ENCODE data around the gene KCNRG.
"Not testable (repeated sequence)": the region's sequence is repeated elsewhere in the genome, so short reads cannot be mapped to it uniquely, and the experiment has no call there.

Gene KCNRG, protein sequence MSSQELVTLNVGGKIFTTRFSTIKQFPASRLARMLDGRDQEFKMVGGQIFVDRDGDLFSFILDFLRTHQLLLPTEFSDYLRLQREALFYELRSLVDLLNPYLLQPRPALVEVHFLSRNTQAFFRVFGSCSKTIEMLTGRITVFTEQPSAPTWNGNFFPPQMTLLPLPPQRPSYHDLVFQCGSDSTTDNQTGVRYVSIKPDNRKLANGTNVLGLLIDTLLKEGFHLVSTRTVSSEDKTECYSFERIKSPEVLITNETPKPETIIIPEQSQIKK

DNA sequence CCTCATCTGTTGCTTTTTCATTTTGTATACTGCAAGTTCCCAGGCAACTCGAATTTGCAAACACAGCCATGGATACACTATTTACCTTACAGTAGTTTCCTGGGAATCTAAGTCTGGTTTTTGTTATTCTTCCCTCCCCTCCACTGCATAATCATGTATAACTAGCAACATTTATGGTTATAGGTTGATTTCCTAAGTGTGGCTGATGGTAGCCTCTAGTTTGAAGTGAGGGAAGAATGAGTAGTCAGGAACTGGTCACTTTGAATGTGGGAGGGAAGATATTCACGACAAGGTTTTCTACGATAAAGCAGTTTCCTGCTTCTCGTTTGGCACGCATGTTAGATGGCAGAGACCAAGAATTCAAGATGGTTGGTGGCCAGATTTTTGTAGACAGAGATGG, at the start of gene KCNRG:
KCNRG (plus strand) TSS at position 187 of the 400 bp plus-strand sequence; CDS start at position 237, 50 bp downstream.
- DNase-seq (ENCODE audit: low spot score) = no peak

DNA sequence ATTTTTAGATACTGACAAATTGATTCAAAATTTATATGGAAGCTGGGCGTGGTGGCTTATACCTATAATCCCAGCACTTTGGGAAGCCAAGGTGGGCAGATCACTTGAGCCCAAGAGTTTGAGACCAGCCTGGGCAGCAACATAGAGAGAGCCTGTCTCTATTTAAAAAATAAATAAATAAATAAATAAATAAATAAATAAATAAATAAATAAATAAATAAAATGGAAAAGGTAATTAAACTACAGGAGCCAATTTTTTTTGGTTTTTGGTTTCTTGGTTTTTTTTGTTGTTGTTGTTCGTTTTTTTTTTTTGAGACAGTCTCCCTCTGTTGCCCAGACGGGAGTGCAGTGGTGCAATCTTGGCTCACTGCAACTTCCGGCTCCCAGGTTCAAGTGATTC, 47.8 kb upstream of the KCNRG start:
- no peak for DNase-seq (ENCODE audit: low spot score)

DNA sequence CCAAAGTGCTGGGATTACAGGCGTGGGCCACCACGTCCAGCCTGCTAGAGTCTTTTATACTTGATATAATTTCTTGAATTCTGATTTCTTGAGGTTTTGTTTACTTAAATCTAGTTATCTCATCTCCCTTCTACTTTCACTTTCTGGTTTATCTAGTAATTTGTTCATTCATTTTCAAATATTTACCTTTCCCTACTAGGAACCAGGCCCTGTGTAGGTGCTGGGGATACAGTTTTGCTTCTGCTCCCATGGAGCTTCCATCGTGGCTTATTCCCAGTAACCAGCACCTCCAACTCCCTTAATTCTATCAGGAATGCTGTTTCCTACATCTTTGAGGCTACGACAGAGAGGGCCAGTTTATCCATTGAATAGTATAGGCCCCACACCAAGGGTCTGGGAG, 42.5 kb upstream of the KCNRG start:
- no peak for DNase-seq (ENCODE audit: low spot score)

DNA sequence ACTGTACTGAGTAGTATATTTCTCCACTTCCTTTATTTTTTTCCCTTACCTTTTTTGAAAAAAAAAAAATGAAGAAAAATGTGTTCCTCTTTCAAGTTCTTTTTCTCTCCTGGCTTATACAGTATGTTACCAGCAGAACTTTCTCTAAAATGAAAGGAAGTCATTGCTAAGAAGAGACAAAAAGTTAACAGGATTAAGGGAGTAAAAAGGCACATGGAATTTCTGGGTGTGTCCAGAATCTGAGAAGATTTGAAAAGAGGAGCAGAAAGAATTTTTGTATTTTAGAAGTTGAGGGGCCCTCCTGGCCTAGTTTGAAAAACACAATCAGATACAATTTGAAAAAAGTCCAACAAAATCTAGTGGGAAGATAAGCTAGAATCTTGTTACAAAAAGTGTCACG, 39.4 kb upstream of the KCNRG start:
- no peak for DNase-seq (ENCODE audit: low spot score)

DNA sequence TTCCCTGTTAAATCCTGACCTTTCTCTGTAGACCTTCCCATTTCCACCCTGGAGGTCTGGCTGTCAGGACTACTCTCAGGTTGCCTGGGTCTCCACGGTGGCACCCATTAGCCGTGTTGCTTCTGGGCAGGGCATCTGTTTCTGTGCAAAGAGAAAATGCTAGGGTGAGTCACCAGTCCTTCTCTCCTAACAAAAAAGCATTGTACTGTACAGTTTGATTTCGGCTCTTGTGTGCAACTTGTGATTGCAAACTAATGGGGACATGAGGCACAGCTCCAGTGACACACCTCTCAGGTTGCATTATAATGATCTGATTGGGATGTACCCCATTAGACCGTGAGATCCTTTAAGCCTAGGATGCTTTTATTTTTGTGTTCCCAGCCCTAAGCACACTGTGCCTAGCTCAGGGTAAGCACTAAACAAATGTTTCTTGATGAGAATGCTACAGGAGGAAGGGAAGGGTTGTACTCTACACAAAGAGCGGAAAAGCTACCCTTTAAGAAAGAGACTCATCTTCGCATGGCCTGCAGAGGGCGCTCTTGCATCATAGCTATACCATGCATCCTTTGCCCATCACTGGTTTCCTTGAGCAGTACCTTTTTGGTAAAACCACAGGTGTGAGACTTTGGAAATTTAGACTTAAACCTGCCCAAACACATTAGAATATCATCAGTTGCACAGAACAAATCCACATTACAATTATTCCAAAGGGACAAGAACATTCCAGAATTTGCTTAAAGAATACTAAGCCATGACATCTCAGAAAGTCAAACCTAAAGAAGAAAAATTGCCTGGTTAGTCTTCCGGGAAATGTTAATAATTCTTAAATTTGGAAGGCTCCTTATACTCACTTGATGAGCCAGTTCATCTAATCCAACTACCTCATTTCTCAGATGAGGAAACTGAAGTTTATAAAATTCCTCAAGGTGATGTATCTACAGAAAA, 38.7 kb upstream of the KCNRG start:
- peak; percentile 62 for DNase-seq (ENCODE audit: low spot score)

DNA sequence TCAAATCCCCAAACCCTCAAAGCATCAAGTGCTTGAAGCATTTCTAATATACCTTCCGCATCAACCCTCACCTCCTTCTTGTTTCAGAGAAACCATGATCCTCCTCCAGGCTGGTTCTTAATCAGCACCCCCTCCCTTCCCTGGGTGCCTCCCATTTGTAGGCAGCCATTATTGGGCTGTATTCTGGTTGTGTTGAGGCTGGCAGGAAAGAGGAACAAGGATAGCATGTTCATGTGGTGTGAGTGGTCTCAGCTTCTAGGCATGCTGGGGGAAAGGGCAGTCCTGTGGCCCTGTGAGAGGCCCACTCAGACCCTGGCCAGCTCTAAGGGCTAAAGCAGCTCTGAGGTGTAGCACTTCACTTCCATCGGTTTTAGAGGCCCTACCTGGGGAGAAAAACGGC, 37.3 kb upstream of the KCNRG start:
- DNase-seq (ENCODE audit: low spot score) = no peak

DNA sequence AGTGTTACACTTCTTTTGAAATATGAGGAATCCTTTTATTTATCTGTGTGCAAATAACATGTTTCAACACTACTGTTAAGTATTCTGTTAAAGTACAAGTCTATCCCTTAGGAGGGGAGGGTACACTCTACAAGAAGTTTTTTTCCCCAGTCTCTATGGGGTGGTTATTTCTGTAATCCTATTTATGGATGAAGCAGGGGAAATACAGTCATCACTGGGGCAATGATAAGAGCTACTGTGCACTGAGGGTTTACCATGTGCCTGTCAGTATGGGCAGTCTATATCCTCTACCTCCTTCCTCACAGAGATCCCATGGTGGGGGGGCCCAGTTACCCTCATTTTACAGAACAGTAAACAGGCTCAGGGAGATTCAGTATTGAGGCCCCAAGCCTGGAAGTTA, 35.0 kb upstream of the KCNRG start:
- DNase-seq (ENCODE audit: low spot score) = no peak

DNA sequence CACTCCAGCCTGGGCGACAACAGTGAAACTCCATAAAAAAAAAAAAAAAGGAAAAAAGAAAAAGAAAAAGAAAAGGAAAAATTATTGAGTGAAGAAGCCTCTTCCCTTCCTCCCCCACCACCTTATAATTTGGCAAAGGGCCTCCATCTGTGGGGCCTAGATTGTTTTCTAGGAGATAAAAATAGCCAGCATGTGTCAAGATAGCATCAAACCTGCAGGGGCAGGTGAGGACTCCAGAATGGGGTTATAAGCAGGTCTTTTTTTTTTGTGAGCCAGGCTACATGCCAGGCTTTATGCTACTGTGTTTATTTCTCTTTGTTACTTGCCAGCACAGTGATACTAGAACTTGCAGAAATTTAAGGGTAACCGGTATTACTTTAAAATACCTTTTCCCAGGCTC, 30.1 kb upstream of the KCNRG start:
- DNase-seq (ENCODE audit: low spot score) = no peak

DNA sequence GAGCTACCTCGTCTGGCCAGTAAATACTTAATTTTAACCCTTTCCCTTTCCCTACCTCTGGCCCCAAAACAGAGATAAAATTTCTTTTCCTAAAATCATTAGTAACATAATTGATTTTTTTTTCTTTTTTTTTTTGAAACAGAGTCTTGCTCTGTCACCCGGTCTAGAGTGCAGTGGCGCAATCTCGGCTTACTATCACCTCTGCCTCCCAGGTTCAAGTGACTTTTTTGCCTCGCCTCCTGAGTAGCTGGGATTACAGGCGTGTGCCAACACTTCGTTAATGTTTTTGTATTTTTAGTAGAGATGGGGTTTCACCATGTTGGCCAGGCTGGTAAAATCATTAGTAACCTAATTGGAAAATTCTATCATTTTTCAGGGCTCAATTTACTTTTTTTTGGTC, 28.8 kb upstream of the KCNRG start:
- no peak for DNase-seq (ENCODE audit: low spot score)

DNA sequence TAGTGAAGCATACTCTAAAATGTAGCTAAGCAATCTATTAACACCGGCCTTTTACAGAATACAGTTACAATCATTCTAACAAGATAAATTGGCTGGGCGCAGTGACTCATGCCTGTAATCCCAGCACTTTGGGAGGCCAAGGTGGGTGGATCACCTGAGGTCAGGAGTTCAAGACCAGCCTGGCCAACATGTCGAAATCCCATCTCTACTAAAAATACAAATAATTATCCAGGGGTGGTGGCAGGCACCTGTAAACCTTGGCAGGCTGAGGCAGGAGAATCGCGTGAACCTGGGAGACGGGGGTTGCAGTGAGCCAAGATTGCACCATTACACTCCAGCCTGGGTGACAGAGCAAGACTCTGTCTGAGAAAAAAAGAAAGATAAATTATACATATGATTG, 24.6 kb upstream of the KCNRG start:
- not testable (repeated sequence) for DNase-seq (ENCODE audit: low spot score)

DNA sequence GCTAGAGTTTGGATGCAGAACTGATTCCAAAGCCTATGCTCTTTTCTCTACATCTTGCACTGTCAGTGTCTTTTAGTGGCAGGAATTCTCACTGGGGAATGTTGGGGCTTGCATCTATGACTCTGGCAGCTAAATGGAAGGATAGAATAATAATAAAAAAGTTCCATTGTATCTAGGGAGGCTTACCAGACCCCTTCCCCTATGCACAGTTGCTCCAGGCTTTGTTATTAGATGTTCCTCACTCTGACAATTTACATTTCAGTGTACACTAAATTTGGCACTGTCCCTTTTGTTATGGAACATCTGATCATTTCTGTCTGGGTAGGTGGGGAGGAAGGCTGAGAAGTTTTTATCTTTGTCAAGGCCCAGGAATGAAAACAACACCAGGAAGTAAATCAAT, 22.1 kb upstream of the KCNRG start:
- no peak for DNase-seq (ENCODE audit: low spot score)

DNA sequence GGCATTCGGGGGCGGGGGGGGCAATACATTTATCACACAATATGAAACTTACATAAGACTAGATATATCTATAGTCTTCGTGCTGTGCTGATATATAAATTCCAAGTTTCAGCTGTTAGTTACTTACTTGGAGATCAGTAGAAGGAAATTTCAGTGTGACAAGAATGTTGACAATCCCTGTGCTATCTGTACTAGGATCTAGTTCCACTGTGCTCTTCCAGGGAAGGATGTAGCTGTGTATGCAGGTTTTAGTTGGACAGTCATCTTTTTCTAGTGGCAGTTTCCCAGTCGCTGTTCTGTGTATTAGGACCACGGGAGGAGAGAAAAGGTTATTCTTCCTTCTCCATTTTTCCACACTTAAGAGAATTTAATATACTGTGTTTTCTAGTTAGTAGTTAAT, 21.6 kb upstream of the KCNRG start:
- no peak for DNase-seq (ENCODE audit: low spot score)

DNA sequence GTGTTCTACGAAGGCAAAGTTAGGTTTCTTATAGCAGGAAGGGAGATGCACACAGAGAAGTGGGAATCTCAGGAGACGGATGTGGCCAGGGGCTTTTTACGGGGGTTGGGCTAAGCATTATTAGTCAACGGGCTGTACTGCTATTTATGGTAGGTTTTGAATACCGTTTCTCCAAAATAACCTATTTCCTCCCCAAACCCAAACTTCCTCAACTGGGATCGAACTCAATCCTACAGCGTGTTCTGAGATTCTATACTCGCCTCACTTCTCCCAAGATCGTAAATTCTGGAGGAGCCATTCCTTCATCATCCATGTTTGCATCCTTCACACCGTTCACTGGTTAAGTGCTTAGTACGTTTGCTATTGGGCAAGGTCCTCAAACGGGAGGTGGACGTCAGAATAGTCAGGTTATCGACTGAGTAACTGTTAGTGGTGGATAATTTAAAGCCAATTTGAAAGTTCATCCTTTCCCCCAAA, 19.6 kb upstream of the KCNRG start:
- DNase-seq (ENCODE audit: low spot score) = no peak

DNA sequence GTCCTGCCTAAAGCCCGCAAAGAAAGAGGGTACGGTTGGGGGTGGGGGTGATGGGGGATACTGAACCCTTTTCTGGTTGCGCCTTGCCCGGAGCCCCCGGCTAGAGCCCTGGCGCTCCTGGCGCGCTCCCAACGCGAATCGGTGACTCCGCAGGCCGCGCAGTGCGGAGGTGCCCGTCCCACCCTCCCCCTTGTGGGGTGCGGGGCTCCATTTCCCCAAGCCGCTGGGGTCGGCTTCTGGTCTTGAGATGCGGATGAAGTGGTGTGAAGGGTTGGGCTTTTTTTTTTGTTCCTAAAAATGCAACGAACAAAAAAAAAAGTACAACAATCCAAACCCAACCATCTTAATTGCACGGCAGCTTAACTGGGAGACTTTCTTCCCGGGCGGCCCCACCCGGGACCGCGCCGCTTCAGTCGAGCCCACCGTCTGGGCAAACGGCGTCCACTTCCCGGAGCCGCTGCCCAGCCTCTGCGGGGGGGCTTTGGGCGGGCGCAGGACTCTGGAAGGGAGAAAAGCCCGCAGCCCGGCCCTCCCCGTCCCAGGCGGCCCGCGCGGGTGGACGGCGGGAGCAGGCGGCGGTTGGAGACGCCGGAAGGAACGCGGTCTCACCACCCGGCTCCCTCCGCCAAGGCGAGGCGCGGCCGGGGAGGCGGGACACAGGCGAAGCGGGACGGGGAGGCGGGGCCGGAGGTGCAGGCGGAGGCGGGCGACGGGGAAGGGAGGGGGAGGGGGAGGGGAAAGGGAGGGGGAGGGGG, 18.9 kb upstream of the KCNRG start:
- DNase-seq (ENCODE audit: low spot score) = peak; percentile 85

DNA sequence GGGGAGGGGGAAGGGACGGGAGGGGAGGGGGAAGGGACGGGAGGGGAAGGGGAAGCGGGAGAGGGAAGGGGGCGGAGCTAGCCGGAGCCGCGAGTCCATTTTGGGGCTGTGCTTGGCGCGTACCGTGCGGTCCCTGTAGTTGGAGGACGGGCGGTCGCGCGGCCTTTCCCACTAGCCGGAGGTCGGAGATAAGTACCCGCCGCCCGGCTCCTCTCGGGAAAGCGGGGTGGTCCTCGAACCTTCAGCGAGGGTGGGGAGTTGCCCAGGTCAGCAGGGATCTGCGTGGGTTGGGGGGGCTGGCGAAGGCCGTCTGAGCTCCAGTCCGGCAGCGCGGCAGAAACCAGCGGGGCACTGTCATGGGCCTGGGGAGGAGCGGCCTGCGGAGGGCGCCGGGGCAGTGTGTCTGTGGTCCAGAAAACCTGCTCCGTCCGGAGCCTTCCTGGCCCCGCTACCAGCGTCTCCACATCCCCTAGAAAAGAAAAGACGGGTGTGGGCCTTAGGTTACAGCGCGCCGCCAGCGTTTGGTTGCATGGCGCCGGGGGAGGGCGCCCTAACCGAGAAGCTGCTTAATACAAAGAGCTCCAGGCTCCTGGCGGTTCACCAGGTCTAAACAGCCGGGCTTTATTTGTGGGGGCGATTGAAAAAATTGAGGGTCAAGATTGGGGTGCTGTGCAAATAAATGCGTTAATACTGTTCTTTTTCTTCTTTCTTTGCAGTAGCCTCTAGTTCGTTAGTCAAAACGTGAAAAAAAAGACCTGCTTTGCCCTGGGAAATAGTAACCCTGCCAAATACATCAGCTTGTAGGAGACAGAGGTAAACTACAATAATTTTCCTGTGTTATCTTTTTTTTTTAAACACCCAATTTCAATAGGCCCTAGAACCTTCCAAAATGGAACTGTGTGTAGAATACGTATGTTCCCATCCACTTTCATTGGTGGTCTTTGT, 18.0 kb upstream of the KCNRG start, which contains the start of gene TRIM13:
TRIM13 (plus strand) TSS at position 92 of the 945 bp plus-strand sequence. CDS start 14,899 bp downstream, outside the sequence.
- peak; percentile 81 for DNase-seq (ENCODE audit: low spot score)

DNA sequence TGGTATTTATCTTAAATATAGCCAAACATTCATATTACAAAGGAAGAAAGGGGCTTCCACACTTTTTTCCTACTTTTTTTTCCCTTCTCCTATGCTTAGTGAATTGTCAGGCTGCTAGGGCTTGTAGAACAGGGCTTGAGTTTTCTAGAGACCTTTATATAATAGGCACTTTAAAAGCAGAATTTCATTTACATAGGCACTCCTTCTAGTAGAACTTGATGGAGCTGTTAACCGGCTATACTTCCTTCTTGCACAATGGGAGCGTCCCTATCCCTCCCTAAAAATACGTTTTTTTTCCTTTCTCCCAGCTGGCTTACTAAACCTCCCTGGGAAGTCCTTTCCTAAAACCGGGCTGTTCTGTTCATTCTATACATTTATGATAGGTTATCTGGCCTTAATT, 17.3 kb upstream of the KCNRG start:
- DNase-seq (ENCODE audit: low spot score) = no peak

DNA sequence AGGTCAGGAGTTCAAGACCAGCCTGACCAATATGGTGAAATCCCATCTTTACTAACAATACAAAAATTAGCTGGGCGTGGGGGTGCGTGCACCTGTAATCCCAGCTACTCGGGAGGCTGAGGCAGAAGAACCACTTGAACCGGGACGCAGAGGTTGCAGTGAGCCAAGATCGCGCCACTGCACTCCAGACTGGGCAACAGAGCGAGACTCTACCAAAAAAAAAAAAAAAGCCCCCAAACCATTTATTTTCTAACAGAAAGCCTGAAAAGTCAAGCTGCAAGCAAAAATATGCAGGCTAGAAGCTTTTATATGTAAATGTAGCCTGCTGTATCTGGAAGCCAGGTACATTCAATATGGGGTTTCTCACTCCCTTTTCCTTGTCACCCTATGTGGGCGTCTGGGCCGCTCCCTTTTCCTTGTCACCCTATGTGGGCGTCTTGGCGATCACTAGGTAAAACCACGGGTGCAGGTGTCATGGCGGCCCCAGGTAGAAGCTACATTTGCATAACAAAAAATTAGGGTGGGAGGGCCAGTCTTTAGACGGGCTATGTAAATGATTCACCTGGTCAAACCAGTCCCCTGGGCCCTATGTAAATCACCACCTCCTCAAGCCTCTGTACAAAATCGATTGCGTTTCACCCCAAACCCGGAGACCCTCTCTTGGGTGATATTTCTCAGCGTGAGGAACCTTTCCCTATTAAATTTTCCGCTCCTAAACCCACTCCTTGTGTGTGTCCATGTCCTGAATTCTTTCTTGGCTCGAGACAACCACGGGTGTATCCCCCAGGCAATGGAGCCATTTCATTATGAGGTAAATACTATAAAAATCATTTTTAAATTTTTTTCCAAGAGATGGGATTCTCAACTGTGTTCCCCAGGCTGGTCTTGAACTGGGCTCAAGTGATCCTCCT, 16.3 kb upstream of the KCNRG start:
- no peak for DNase-seq (ENCODE audit: low spot score)

DNA sequence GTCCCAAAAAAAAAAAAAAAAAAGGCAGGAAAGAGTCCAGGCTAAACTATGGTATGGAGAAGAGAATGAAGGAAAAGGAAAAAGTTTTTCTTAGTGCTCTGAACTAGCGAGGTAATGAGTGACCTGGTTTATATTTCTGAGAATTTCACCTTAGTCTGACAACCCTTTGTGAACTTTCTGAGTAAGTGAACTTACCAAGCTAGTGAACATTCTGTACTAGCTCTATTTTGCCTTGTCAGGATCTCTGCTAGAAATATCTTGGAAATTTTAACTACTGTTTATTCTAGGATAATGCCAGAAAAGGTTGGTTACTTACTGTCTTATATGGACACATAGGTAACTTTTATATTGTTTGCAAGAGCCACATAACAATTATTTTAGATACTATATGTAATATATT, 14.0 kb upstream of the KCNRG start:
- DNase-seq (ENCODE audit: low spot score) = no peak

DNA sequence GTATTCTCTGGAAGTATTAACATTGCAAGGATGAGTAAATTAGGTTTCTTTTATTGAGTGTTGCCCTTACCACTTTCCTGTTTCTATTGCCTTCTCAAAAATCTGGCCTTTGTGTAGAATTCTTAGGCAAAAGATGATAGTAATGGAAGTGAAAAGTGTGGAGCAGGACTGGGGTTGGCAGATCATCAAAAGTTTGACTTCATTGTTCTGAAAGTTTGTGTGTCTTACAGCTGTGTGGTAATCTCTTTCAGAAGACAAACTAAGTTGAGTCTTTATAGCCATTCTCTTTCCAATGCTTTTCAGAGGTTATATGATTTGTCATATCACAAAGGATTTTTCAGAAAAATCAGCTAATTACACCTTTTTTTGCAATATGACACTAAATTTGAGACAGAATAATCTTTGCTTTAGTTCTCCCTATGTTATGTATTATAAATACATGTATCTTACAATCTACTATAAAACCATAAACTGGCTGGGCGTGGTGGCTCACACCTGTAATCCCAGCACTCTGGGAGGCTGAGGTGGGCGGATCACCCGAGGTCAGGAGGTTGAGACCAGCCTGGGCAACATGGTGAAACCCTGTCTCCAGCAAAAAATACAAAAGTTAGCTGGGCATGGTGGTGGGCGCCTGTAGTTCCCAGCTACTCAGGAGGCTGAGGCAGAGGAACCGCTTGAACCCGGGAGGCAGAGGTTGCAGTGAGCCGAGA, 8.7 kb upstream of the KCNRG start:
- DNase-seq (ENCODE audit: low spot score) = no peak

Data from activated CD4-positive, alpha-beta T cell treated with anti-CD3 and anti-CD28 coated beads, Interleukin-2, Interleukin-4, amounts not matched to agents 100 ng/mL and 50 ng/mL, durations not matched to agents 16 hours and 8 hours (primary cell).